Activated naive CD4-positive, alpha-beta T cell treated with Interleukin-2 at 50 U/mL for 16 hours (primary cell): ENCODE measurements around the gene KCNJ3.

Source experiments
- DNase-seq: peaks from one replicate; pipeline ENCODE4 v3.0.0-alpha.2; 2020

Gene KCNJ3

GRCh38 chr2:154709215-154709614 lies 10.7 kb downstream of the KCNJ3 start:
- no peak for DNase-seq

- DNase-seq: no peak
Observed at GRCh38 chr2:154710078-154710477, 11.6 kb downstream of the KCNJ3 start.

GRCh38 chr2:154710685-154711084 lies 12.2 kb downstream of the KCNJ3 start:
- DNase-seq: no peak

GRCh38 chr2:154713675-154714074 lies 15.2 kb downstream of the KCNJ3 start:
- no peak for DNase-seq

- DNase-seq: no peak
Observed at GRCh38 chr2:154720651-154721050, 22.2 kb downstream of the KCNJ3 start.

- DNase-seq: no peak
Observed at GRCh38 chr2:154724194-154724797, 25.8 kb downstream of the KCNJ3 start.

- DNase-seq: no peak
Observed at GRCh38 chr2:154740361-154740760, 41.9 kb downstream of the KCNJ3 start.

GRCh38 chr2:154758871-154759270 lies 60.4 kb downstream of the KCNJ3 start:
- no peak for DNase-seq

- no peak for DNase-seq
Observed at GRCh38 chr2:154762638-154763037, 64.1 kb downstream of the KCNJ3 start.

- no peak for DNase-seq
Observed at GRCh38 chr2:154771664-154772284, 73.3 kb downstream of the KCNJ3 start.

- no peak for DNase-seq
Observed at GRCh38 chr2:154776825-154777224, 78.3 kb downstream of the KCNJ3 start.

GRCh38 chr2:154794406-154794805 lies 95.9 kb downstream of the KCNJ3 start:
- DNase-seq: no peak

- DNase-seq: no peak
Observed at GRCh38 chr2:154795651-154796050, 97.2 kb downstream of the KCNJ3 start.

- DNase-seq: no peak
Observed at GRCh38 chr2:154804451-154804850, 106.0 kb downstream of the KCNJ3 start.

GRCh38 chr2:154813636-154814035 lies 115.1 kb downstream of the KCNJ3 start:
- no peak for DNase-seq

- DNase-seq: no peak
Observed at GRCh38 chr2:154814856-154815255, 116.4 kb downstream of the KCNJ3 start.

- no peak for DNase-seq
Observed at GRCh38 chr2:154825358-154825757, 126.9 kb downstream of the KCNJ3 start.

GRCh38 chr2:154826827-154827226 lies 128.3 kb downstream of the KCNJ3 start:
- no peak for DNase-seq

- no peak for DNase-seq
Observed at GRCh38 chr2:154827286-154827685, 128.8 kb downstream of the KCNJ3 start.

GRCh38 chr2:154832711-154833110 lies 134.2 kb downstream of the KCNJ3 start:
- no peak for DNase-seq

- DNase-seq: no peak
Observed at GRCh38 chr2:154836632-154837031, 138.1 kb downstream of the KCNJ3 start.

- DNase-seq: no peak
Observed at GRCh38 chr2:154837035-154837434, 138.5 kb downstream of the KCNJ3 start.

GRCh38 chr2:154844513-154844912 lies 146.0 kb downstream of the KCNJ3 start:
- no peak for DNase-seq

- DNase-seq: no peak
Observed at GRCh38 chr2:154846842-154847241, 148.3 kb downstream of the KCNJ3 start.

GRCh38 chr2:154849482-154849881 lies 151.0 kb downstream of the KCNJ3 start:
- no peak for DNase-seq
